Panc1 (cell line): Measurements from ENCODE around the gene RIPPLY2.

ENCODE experiments used
- POLR2AphosphoS5 ChIP-seq: IDR thresholded peaks from 2 replicates; pipeline ENCODE4 v1.6.1; 2012; ENCODE audit warnings: mild to moderate bottlenecking, low read depth, low read length, moderate library complexity
- SIN3A ChIP-seq: IDR thresholded peaks from 2 replicates; pipeline ENCODE4 v1.6.1; 2012; ENCODE audit warnings: low read depth, mild to moderate bottlenecking, low read length, moderate library complexity, borderline replicate concordance; ENCODE audit not compliant: insufficient read depth
- TF ChIP-seq, protein P1 (sequence below): fragments of 450-650 bp; IDR thresholded peaks from 2 replicates; pipeline ENCODE4 v1.5.1; 2017; ENCODE audit warnings: mild to moderate bottlenecking
- TF ChIP-seq, protein P2 (sequence below), 2 experiments: IDR thresholded peaks; 2 replicates each; pipeline ENCODE4 v1.6.1; 2011 to 2012; ENCODE audit warnings: low read depth in 2 of 2, control low read depth in 1 of 2, low read length in 1 of 2, mild to moderate bottlenecking in 1 of 2, moderate library complexity in 1 of 2; ENCODE audit not compliant: insufficient read depth in 1 of 2

GRCh38 chr6:83878902-83879644 is 25.9 kb downstream of the RIPPLY2 start:
- TF ChIP-seq, protein P1, sequence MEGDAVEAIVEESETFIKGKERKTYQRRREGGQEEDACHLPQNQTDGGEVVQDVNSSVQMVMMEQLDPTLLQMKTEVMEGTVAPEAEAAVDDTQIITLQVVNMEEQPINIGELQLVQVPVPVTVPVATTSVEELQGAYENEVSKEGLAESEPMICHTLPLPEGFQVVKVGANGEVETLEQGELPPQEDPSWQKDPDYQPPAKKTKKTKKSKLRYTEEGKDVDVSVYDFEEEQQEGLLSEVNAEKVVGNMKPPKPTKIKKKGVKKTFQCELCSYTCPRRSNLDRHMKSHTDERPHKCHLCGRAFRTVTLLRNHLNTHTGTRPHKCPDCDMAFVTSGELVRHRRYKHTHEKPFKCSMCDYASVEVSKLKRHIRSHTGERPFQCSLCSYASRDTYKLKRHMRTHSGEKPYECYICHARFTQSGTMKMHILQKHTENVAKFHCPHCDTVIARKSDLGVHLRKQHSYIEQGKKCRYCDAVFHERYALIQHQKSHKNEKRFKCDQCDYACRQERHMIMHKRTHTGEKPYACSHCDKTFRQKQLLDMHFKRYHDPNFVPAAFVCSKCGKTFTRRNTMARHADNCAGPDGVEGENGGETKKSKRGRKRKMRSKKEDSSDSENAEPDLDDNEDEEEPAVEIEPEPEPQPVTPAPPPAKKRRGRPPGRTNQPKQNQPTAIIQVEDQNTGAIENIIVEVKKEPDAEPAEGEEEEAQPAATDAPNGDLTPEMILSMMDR, result no peak
- TF ChIP-seq SIN3A (no peak), POLR2AphosphoS5 (no peak)
- TF ChIP-seq, protein P2, sequence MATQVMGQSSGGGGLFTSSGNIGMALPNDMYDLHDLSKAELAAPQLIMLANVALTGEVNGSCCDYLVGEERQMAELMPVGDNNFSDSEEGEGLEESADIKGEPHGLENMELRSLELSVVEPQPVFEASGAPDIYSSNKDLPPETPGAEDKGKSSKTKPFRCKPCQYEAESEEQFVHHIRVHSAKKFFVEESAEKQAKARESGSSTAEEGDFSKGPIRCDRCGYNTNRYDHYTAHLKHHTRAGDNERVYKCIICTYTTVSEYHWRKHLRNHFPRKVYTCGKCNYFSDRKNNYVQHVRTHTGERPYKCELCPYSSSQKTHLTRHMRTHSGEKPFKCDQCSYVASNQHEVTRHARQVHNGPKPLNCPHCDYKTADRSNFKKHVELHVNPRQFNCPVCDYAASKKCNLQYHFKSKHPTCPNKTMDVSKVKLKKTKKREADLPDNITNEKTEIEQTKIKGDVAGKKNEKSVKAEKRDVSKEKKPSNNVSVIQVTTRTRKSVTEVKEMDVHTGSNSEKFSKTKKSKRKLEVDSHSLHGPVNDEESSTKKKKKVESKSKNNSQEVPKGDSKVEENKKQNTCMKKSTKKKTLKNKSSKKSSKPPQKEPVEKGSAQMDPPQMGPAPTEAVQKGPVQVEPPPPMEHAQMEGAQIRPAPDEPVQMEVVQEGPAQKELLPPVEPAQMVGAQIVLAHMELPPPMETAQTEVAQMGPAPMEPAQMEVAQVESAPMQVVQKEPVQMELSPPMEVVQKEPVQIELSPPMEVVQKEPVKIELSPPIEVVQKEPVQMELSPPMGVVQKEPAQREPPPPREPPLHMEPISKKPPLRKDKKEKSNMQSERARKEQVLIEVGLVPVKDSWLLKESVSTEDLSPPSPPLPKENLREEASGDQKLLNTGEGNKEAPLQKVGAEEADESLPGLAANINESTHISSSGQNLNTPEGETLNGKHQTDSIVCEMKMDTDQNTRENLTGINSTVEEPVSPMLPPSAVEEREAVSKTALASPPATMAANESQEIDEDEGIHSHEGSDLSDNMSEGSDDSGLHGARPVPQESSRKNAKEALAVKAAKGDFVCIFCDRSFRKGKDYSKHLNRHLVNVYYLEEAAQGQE (IDR thresholded peaks at IDR 0.05; ENCODE audit: insufficient read depth in 1 of 2, low read depth in 2 of 2, low read length in 1 of 2), result no peak
